Measurements from ENCODE around the gene EIF3B.
"Not testable (repeated sequence)": the region's sequence is repeated elsewhere in the genome, so short reads cannot be mapped to it uniquely, and the experiment has no call there.

EIF3B gene

DNA sequence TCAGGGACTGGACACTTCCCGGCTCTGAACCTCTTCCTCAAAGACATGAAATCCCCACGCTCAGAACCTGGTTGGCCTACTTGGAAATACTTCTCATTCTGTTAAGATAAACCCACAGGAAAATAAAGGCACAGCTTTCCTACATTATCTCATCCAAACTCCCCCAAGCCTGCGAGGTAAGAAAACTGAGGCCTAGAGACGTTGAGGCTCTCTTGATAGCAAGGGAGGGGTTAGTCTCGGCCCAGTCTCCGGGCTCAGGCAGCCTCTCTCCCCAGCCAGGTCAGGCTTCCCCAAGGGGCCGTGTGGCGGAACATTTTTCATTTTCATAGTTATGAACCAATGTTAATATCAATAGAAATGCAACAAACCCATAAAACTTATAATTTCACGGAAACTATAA is 4.6 kb upstream of the EIF3B start:
- no peak for DNase-seq

DNA sequence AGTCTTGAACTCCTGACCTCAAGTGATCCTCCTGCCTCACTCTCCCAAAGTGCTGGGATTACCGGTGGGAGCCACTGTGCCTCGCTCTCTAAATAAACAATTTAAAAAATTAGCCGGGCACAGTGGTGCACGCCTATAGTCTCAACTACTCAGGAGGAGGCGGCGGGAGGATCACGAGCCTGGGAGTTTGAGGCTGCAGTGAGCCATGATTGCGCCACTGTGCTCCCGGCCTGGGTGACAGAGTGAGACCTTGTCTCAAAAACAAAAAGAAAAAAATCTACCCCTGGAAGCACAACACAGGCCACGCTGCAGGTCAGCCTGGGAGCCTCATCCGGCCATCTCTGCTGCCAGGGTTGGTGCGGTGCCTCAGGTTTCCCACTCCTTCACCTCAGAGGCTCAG is 3.8 kb upstream of the EIF3B start:
- DNase-seq, result no peak

GRCh38 chr7:2353113-2353935 is 1.3 kb upstream of the EIF3B start:
- DNase-seq, result no peak

GRCh38 chr7:2353936-2354185 is 766 bp upstream of the EIF3B start:
- peak; percentile 79 to 89 (median 83) for DNase-seq

DNA sequence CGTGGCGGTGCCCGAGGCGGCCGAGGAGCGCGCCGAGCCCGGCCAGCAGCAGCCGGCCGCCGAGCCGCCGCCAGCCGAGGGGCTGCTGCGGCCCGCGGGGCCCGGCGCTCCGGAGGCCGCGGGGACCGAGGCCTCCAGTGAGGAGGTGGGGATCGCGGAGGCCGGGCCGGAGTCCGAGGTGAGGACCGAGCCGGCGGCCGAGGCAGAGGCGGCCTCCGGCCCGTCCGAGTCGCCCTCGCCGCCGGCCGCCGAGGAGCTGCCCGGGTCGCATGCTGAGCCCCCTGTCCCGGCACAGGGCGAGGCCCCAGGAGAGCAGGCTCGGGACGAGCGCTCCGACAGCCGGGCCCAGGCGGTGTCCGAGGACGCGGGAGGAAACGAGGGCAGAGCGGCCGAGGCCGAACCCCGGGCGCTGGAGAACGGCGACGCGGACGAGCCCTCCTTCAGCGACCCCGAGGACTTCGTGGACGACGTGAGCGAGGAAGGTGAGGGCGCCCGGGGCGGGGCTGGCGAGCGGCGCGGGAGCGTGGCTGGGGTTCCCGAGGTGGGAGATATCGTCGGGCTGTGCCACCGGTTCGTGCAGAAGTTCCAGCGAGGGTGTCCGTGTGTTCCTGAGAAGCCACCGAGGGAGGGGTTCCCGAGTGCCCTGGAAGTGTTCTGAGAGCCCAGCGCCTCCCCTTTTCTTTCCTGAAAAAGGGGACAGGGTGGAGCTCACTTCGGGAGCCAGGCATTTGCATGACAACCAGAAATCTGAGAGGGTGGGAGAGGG is 495 bp downstream of the EIF3B start:
- peak in 1 of 4 experiments; percentile 11 for DNase-seq

- DNase-seq, result no peak
These were observed 1.0 kb downstream of the EIF3B start for GRCh38 chr7:2355705-2356008.

GRCh38 chr7:2357165-2357564 is 2.5 kb downstream of the EIF3B start:
- no peak for DNase-seq

DNA sequence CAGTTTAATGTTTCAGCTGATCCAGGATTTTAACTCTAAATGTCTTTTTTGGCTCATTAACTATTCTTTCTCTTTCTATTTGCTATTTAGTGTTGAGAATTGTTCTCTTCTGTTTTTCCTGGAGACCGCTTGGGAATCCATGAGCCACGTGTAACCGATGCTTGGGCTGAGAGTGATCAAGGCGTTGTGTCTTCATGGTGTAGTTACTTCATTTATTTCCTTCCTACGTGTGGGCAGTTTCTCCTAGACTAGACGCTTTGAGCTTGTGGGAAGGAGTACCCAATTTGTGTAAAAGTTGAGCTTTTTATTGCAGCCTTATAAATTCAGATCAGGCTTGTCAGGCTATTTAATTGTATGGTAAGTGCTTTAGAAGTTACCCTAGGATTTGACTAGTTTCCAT is 2.9 kb downstream of the EIF3B start:
- no peak for DNase-seq

GRCh38 chr7:2358968-2359527 is 4.4 kb downstream of the EIF3B start:
- no peak for DNase-seq

GRCh38 chr7:2359610-2360009 is 5.0 kb downstream of the EIF3B start:
- DNase-seq, result no peak

GRCh38 chr7:2360796-2361195 is 6.2 kb downstream of the EIF3B start:
- no peak for DNase-seq

GRCh38 chr7:2362385-2363088 is 7.9 kb downstream of the EIF3B start:
- DNase-seq, result no peak

DNA sequence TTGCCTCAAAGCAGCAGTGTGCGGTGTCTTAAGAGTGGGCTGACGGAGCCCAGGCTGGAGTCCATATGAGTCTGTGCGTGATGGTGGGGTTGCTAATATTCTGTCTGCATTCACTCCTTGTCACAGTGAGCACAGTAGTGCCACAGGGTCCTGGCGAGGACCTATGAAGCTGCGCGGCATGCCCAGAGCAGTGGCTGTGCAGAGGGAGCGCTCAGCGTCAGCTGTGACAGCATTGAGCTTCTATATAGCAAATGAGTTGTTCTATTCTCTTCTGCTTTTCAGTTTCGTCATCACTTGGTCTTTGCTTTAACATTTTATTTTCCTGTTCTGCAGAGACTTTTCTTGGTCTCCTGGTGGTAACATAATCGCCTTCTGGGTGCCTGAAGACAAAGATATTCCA is 14.5 kb downstream of the EIF3B start:
- no peak for DNase-seq

DNA sequence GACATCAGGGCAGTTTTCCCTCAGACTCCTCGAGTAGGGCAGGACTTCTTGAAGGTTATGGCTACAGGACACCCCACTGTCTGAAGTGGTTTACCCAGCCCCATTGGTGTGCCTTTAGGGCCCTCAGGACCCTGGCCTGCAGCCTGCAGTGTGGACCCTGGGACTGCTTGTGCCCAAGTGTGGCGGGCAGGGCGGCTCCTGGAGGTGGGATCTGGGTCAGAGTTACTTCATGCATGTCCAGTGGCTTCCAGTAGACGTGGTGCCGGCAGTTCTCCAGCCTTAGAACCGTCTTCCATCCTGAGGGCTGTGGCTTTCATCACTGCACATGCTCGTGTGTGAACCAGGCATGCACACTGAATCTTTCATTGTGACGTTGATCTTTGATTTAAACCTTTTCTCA is 16.7 kb downstream of the EIF3B start:
- DNase-seq, result no peak

- no peak for DNase-seq
These were observed 18.1 kb downstream of the EIF3B start for GRCh38 chr7:2372724-2373123.

DNA sequence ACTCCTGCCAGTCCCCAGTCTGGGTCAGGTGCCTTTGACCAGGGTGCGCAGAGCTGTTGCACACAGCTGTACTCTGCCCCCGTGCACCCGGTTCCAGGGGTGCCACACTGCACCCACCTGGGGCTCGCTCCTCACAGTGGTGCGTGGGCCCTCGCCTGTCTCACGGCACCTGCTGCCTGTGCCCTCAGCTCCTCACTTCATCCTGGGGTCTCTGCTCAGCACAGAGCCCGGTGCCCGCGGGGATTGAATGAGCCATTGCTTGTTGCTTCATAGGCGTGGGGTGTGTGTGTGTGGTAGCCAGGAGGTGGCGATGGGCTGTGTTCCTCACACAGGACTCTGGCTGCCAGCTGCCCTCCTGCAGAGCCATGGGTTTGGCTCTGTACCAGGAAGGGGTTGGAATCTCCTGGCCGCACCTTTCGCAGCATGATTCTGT is 18.5 kb downstream of the EIF3B start:
- no peak for DNase-seq

GRCh38 chr7:2373646-2374045 is 19.0 kb downstream of the EIF3B start:
- DNase-seq, result no peak

GRCh38 chr7:2374401-2374800 is 19.8 kb downstream of the EIF3B start:
- no peak for DNase-seq

DNA sequence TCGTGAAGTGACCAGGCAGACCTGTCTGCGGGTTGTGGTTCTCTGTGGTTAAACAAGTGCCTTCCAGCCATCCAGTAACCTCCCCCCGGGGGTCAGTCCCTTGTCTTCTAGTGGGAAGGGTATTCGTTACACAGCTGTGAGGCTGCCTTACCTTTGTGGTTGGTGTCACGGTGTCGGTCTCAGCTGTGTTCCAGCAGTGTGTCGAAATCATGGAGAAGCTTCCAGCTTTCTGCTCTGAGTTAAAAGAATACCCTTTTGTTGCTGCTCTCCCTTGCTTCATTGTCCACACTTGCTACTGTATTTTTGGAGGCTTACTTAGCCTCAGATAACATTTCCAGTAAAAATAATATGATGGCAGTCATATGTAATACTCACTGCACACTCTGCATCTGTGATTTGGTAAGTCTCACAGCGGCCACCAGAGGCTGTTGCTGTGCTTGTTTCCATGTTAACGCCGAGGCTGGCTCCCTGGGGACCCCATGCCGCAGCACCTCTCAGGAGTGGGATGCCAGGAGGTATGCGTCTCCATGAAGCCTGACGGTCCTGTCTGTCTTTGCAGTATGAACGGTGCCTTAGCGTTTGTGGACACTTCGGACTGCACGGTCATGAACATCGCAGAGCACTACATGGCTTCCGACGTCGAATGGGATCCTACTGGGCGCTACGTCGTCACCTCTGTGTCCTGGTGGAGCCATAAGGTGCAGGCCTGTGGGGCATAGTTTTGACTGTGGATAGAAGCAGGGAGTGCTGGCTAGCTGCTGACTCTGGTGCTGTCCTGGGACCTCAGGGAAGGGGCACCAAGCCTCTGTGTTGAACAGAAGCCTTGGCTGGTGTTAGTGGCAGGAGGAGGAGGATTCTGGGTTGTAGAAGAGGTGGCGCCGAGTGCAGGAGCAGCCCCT is 20.5 kb downstream of the EIF3B start:
- DNase-seq, result no peak

DNA sequence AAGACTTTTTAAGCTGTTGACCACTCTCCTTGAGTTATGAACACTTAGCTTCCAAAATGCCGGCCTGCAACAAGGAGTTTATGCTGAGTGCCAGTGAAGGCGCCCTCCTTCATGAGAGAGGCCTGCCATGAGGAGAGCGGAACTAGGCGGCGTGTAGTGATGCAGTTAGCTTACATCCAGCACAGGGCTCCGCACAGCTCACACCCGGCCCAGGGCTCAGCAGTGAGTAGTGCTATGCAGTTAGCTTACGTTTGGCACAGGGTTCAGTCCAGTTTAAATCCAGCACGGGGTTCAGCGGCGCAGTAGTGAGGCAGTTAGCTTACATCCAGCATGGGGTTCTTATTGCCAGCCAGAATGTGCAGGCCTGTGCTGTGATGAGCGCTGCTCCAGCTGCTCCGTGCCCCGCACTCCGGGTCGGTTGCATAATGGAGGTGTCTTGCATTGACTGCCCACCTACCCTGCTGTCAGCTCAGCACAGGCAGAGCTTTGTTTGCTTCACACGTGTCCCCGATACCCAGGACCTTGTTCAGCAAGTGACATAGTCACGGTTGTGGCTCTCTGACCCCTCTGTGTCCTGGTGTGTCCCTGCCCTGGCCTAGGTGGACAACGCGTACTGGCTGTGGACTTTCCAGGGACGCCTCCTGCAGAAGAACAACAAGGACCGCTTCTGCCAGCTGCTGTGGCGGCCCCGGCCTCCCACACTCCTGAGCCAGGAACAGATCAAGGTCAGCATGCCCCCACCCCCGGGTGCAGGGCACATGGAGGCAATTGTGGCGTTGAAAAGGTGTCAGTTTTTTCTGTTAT is 21.9 kb downstream of the EIF3B start:
- DNase-seq, result no peak

DNA sequence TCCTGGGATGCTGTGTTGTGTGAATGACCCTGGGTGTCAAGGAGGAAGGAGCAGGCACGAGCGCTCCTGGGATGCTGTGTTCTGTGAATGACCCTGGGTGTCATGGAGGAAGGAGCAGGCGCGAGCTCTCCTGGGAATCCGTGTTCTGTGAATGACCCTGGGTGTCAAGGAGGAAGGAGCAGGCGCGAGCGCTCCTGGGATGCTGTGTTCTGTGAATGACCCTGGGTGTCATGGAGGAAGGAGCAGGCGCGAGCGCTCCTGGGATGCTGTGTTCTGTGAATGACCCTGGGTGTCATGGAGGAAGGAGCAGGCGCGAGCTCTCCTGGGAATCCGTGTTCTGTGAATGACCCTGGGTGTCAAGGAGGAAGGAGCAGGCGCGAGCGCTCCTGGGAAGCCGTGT is 22.9 kb downstream of the EIF3B start:
- DNase-seq, result not testable (repeated sequence)

DNA sequence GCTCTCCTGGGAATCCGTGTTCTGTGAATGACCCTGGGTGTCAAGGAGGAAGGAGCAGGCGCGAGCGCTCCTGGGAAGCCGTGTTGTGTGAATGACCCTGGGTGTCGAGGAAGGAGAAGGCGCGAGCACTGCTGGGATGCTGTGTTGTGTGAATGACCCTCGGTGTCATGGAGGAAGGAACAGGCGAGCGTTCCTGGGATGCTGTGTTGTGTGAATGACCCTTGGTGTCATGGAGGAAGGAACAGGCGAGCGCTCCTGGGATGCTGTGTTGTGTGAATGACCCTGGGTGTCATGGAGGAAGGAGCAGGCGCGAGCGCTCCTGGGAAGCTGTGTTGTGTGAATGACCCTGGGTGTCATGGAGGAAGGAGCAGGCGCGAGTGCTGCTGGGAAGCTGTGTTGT is 23.5 kb downstream of the EIF3B start:
- not testable (repeated sequence) for DNase-seq
